ENCODE measurements around the gene ASB15.
A peak's percentile ranks its signal among the peaks of the same experiment; 100 is the strongest.

ASB15 gene

GRCh38 chr7:123571684-123572083 is 29.9 kb upstream of the ASB15 start:
- POLR2A ChIA-PET: no interaction called here
- H3K4me3 ChIP-seq (ENCODE audit: low read depth, low read length): no peak overlapping the region
- H3K36me3 ChIP-seq (ENCODE audit: control insufficient read depth in 2 of 2, insufficient read depth in 1 of 2, low read length in 2 of 2): no peaks in the 10 kb centered on the region
- CTCF ChIA-PET: no interaction called here
- TF ChIP-seq ZNF362 (tag by site-specific recombination; IDR thresholded peaks at IDR 0.05) (0 out of 2 replicates have a peak, but pooled peaks have one; percentile 22), ZNF394 (tag by site-specific recombination; IDR thresholded peaks at IDR 0.05; ENCODE audit: borderline replicate concordance) (0 out of 2 replicates have a peak, but pooled peaks have one; percentile 21), ZNF280C (tag by site-specific recombination; IDR thresholded peaks at IDR 0.05) (no peak)
- H3K9me3 ChIP-seq (ENCODE audit: control insufficient read depth, insufficient read depth, low read depth, low read length): no peaks in the 10 kb centered on the region
- no peak overlapping the region for H3K27ac ChIP-seq (ENCODE audit: extremely low read depth, low read depth, low read length)
- peaks cover 2% of the 10 kb centered on the region; the same call in 1 of the 2 replicates for H3K4me1 ChIP-seq (ENCODE audit: control insufficient read depth, insufficient read depth, low read length)

GRCh38 chr7:123573341-123573740 is 28.3 kb upstream of the ASB15 start:
- Histone ChIP-seq H3K27ac (ENCODE audit: extremely low read depth, low read depth, low read length) (no peak overlapping the region), H3K9me3 (ENCODE audit: control insufficient read depth, insufficient read depth, low read depth, low read length) (no peaks in the 10 kb centered on the region), H3K4me1 (ENCODE audit: control insufficient read depth, insufficient read depth, low read length) (peaks cover 2% of the 10 kb centered on the region; the same call in 1 of the 2 replicates), H3K4me3 (ENCODE audit: low read depth, low read length) (no peak overlapping the region), H3K36me3 (ENCODE audit: control insufficient read depth in 2 of 2, insufficient read depth in 1 of 2, low read length in 2 of 2) (no peaks in the 10 kb centered on the region)
- TF ChIP-seq YY2 (tag by site-specific recombination; IDR thresholded peaks at IDR 0.05): no peak
- TF ChIP-seq OSR2 (tag by site-specific recombination; IDR thresholded peaks at IDR 0.05): 0 out of 2 replicates have a peak, but pooled peaks have one; percentile 24
- no peak for TF ChIP-seq RBAK (tag by site-specific recombination; IDR thresholded peaks at IDR 0.05)
- no peak for TF ChIP-seq ZNF132 (tag by site-specific recombination; IDR thresholded peaks at IDR 0.05; ENCODE audit: borderline replicate concordance)
- no peak for TF ChIP-seq ZNF785 (tag by site-specific recombination; IDR thresholded peaks at IDR 0.05)
- TF ChIP-seq ZNF394 (tag by site-specific recombination; IDR thresholded peaks at IDR 0.05; ENCODE audit: borderline replicate concordance): no peak
- no peak for TF ChIP-seq SP2 (tag by site-specific recombination; IDR thresholded peaks at IDR 0.05)
- TF ChIP-seq ZBTB11 (tag by site-specific recombination; conservative IDR thresholded peaks at IDR 0.05; ENCODE audit: low read depth): no peak
- no peak for TF ChIP-seq ELK4 (IDR thresholded peaks at IDR 0.05; ENCODE audit: borderline replicate concordance, low read depth, low read length)
- no peak for TF ChIP-seq ZNF202 (tag by site-specific recombination; IDR thresholded peaks at IDR 0.05; ENCODE audit: borderline replicate concordance)
- TF ChIP-seq TRIM28 (IDR thresholded peaks at IDR 0.05; ENCODE audit: borderline replicate concordance, low read length): no peak
- TF ChIP-seq ZBTB8A (tag by site-specific recombination; IDR thresholded peaks at IDR 0.05): no peak
- no peak for TF ChIP-seq ZNF776 (tag by site-specific recombination; IDR thresholded peaks at IDR 0.05; ENCODE audit: borderline replicate concordance)
- TF ChIP-seq ZFP37 (tag by site-specific recombination; IDR thresholded peaks at IDR 0.05): no peak
- TF ChIP-seq WT1 (tag by site-specific recombination; IDR thresholded peaks at IDR 0.05): 0 out of 2 replicates have a peak, but pooled peaks have one; percentile 19
- ChIA-PET CTCF (interaction anchor here (0.6 kb wide), 1 partner anchor 441 kb away, joined by 3 read pairs; no protein-coding TSS in a partner anchor), POLR2A (no interaction called here)

Data from HEK293 (cell line).